Kidney (tissue), 14 donors: ENCODE results near the gene VWA5B1. TPM values are rescaled to one million over a fixed set of nuclear protein-coding genes. Genes with fewer than 3 reads are reported as not detected.

Source experiments
- DNase-seq, 5 donors: peaks; one replicate each; pipeline ENCODE4 v3.0.0-alpha.2; 2013 to 2020
- FAIRE-seq: peaks from 2 replicates; lab custom pipeline; 2012; peaks lifted over from hg19 to GRCh38; lab: Jason Lieb, UNC
- H3K27ac ChIP-seq, 2 donors: one replicate each; pipeline ENCODE4 v1.7.0; 2013; ENCODE audit warnings: low read depth in 2 of 2, low read length in 2 of 2, inconsistent platforms in 1 of 2
- H3K27me3 ChIP-seq: one replicate; pipeline ENCODE4 v1.7.1; 2013; ENCODE audit warnings: low read length, inconsistent platforms; ENCODE audit not compliant: control insufficient read depth, insufficient read depth
- H3K36me3 ChIP-seq, 3 donors: one replicate each; pipeline versions ENCODE4 v1.7.0 to v1.7.1; 2013; ENCODE audit warnings: low read length in 3 of 3, control low read depth in 1 of 3, inconsistent platforms in 1 of 3; ENCODE audit not compliant: insufficient read depth in 3 of 3, control insufficient read depth in 2 of 3
- H3K4me1 ChIP-seq, 3 donors: one replicate each; pipeline versions ENCODE4 v1.7.0 to v1.7.1; 2013; ENCODE audit warnings: low read length in 3 of 3, inconsistent platforms in 1 of 3, low read depth in 1 of 3; ENCODE audit not compliant: control insufficient read depth in 2 of 3, insufficient read depth in 2 of 3
- H3K4me3 ChIP-seq, 3 donors: one replicate each; pipeline versions ENCODE4 v1.7.0 to v1.8.1; 2013; ENCODE audit warnings: low read length in 3 of 3, control low read depth in 1 of 3, inconsistent platforms in 1 of 3
- H3K9ac ChIP-seq, 3 donors: one replicate each; pipeline versions ENCODE4 v1.7.0 to v1.7.1; 2013; ENCODE audit warnings: low read length in 3 of 3, control low read depth in 1 of 3, inconsistent platforms in 1 of 3
- H3K9me3 ChIP-seq, 3 donors: one replicate each; pipeline versions ENCODE4 v1.7.0 to v1.7.1; 2013; ENCODE audit warnings: low read length in 3 of 3, control low read depth in 1 of 3, inconsistent platforms in 1 of 3; ENCODE audit not compliant: control insufficient read depth in 2 of 3, insufficient read depth in 1 of 3
- CTCF ChIP-seq: IDR thresholded peaks from 3 replicates; pipeline ENCODE4 v1.5.1; 2012; ENCODE audit warnings: mild to moderate bottlenecking, moderate library complexity, borderline replicate concordance; ENCODE audit not compliant: insufficient read depth; ENCODE audit errors: extremely low read depth
- intact Hi-C: fragments of 100-400 bp; cut with DNase I; formaldehyde crosslinking; loops from one replicate; pipeline ENCODE4 v1.11.1; 2022
- polyA plus RNA-seq: library from polyadenylated mRNA; stranded (reverse); fragments of 350-450 nt; fragmentation: Illumina TruSeq; extraction: RNeasy Lipid Tissue Mini Kit (QIAGEN cat#74804); gene quantifications from one replicate; pipeline ENCODE4 v1.2.3, GENCODE V29; 2014; ENCODE audit warnings: low read depth, low replicate concordance; ENCODE audit not compliant: insufficient read depth
- total RNA-seq: library from RNA; stranded (reverse); fragmentation: NEBNext Ultra II Directional; extraction: Animal tissue kit (Norgen Biotek cat#: 25700); gene quantifications from one replicate; pipeline ENCODE4 v1.2.1, GENCODE V29; 2021
- donor health status: control.
- donor health status: control.
- donor health status: control.
- donor health status: control.
- donor health status: control.
- donor health status: DM: yes; HTN: yes; CAD: no.
- donor health status: Normal renal cell carcinoma (clear cell type).

Gene VWA5B1
- total and polyA plus RNA-seq, 2 donors from 2014 or later = 0.69 to 1.4 TPM

DNA sequence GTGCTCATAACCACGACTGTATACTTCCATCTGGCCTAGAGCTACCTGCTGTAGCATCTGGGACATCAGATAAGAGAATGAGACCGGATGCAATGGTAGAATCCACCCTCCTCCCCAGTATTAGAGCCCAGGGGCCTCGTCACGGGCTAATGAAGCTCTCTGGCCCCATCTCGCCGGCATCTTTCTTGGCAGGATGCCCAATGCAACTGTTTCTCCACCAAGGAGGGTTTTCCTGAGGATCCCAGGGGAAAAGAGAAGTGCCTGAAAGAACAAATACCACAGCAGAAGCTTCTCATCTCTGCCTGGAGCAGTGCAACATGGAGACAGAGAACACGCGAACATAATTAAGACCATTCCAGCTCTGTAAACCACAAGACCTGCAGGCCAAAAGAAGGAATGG is 80.0 kb downstream of the VWA5B1 start:
- DNase-seq = no peak
- Histone ChIP-seq H3K9me3 (no peaks in the 10 kb centered on the region), H3K36me3 (no peaks in the 10 kb centered on the region), H3K27ac (no peak overlapping the region), H3K9ac (no peak overlapping the region), H3K27me3 (peaks cover 10% of the 10 kb centered on the region), H3K4me3 (no peak overlapping the region), H3K4me1 (peaks cover 0 to 4% (median 0%) of the 10 kb centered on the region in 3 donors)
- intact Hi-C loops = loop anchor here (10.0 kb wide), 1 partner anchor 124 kb away; no protein-coding TSS in a partner anchor
- no peak for FAIRE-seq
- TF ChIP-seq CTCF = no peak

DNA sequence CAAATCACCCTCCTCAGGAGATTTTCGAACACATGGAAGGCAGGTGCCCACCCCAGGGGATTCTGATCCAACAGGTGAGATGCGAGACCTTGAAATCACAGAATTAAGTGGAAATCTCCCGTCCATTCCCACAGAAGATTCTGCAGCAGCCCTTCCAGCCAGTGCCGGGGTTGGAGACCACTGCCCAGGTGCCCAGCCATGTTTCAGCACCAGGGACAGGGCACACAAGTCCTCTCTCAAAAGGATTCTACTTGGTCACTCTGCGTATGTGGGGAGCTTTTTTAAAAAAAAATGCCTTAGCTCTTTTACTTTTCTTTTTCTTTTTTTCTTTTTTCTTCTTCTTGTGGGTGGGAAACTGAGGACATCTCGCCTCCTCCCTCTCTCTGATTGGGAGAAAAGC is 80.7 kb downstream of the VWA5B1 start:
- Histone ChIP-seq H3K9ac (no peak overlapping the region), H3K4me1 (peaks cover 0 to 4% (median 0%) of the 10 kb centered on the region in 3 donors), H3K36me3 (no peaks in the 10 kb centered on the region), H3K4me3 (no peak overlapping the region), H3K9me3 (no peaks in the 10 kb centered on the region), H3K27me3 (peaks cover 10% of the 10 kb centered on the region), H3K27ac (no peak overlapping the region)
- DNase-seq = peak in 4 of 5 donors; percentile 13 to 78 (median 66)
- intact Hi-C loops = loop anchor here (10.0 kb wide), 1 partner anchor 123 kb away; no protein-coding TSS in a partner anchor
- FAIRE-seq = no peak
- no peak for TF ChIP-seq CTCF

DNA sequence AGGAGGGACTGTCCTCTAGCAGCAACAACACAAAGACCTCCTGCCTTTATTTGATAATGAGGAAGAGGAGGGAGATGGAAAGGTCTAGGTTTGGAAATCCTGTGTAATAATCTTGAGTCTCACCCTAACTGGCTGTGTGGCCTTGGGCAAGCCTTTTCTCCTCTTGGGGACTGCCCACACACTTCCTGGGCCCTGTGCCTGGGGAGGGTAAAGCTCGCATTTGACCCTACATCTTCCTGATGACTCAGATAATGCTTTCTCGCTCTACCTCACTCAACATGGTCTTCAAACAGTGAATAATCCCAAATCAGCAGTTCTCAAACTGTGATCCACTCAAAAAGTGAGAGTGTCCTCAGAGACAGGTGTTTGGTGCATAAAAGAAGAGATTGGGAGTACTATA is 81.2 kb downstream of the VWA5B1 start:
- Histone ChIP-seq H3K4me1 (peaks cover 0 to 4% (median 0%) of the 10 kb centered on the region in 3 donors), H3K9ac (no peak overlapping the region), H3K27ac (no peak overlapping the region), H3K36me3 (no peaks in the 10 kb centered on the region), H3K9me3 (no peaks in the 10 kb centered on the region), H3K27me3 (peaks cover 10% of the 10 kb centered on the region), H3K4me3 (no peak overlapping the region)
- TF ChIP-seq CTCF = no peak
- FAIRE-seq (no peak), DNase-seq (peak in 1 of 5 donors; percentile 4)
- intact Hi-C loops = loop anchor here (10.0 kb wide), 1 partner anchor 123 kb away; no protein-coding TSS in a partner anchor

- DNase-seq (peak in 1 of 5 donors; percentile 12), FAIRE-seq (no peak)
- H3K27me3 ChIP-seq = peaks cover 6% of the 10 kb centered on the region
- no peaks in the 10 kb centered on the region for H3K36me3 ChIP-seq
- intact Hi-C loops = loop anchor here (10.0 kb wide), 1 partner anchor 122 kb away; no protein-coding TSS in a partner anchor
- H3K9ac ChIP-seq = no peak overlapping the region
- no peaks in the 10 kb centered on the region for H3K4me1 ChIP-seq
- TF ChIP-seq CTCF = no peak
- H3K9me3 ChIP-seq = no peaks in the 10 kb centered on the region
- no peak overlapping the region for H3K4me3 ChIP-seq
- no peak overlapping the region for H3K27ac ChIP-seq
Observed at GRCh38 chr1:20372676-20373075, 82.0 kb downstream of the VWA5B1 start.
